DMS53 treated with DMSO at 0.1 percent for 48 hours (cell line): ENCODE measurements around the gene GLB1L2.
"Not testable (repeated sequence)": the region's sequence is repeated elsewhere in the genome, so short reads cannot be mapped to it uniquely, and the experiment has no call there.

Source experiments
- DNase-seq: peaks from one replicate; lab custom pipeline; 2025; ENCODE audit not compliant: unreplicated experiment; lab: John Stamatoyannopoulos, UW

The GLB1L2 gene, protein sequence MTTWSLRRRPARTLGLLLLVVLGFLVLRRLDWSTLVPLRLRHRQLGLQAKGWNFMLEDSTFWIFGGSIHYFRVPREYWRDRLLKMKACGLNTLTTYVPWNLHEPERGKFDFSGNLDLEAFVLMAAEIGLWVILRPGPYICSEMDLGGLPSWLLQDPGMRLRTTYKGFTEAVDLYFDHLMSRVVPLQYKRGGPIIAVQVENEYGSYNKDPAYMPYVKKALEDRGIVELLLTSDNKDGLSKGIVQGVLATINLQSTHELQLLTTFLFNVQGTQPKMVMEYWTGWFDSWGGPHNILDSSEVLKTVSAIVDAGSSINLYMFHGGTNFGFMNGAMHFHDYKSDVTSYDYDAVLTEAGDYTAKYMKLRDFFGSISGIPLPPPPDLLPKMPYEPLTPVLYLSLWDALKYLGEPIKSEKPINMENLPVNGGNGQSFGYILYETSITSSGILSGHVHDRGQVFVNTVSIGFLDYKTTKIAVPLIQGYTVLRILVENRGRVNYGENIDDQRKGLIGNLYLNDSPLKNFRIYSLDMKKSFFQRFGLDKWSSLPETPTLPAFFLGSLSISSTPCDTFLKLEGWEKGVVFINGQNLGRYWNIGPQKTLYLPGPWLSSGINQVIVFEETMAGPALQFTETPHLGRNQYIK

DNA sequence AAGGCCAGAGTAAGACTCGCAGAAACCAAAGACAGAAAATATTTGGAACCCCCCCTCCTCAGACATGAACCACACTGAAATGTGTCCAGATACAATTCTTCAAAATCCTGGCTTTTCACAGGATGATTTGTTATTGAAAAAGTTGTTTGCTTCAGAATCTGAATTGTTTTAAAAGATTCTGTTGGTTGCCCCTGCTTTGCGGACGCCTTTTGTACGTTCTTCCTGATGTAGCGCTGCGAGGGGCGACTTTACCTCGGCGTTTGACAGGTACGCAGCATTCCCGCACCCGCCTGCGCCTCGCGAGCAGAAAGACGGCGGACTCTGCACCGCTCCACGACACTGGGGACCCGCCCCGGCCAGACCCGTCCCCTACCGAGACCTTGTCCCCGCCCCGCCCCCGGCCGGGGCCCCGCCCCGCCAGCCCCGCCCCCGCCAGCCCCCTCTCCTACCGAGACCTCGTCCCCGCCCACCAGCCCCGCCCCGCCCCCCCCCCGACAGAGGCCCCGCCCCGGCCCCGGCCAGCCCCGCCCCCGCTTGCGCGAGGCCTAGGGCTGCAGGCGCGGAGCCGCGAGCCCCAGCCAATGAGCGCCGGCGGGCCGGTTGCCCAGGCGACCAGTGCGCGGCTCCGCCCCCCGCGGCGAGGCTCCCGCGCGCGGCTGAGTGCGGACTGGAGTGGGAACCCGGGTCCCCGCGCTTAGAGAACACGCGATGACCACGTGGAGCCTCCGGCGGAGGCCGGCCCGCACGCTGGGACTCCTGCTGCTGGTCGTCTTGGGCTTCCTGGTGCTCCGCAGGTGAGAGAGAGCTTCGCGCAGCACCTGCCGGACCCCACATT, at the start of gene GLB1L2:
TSS of gene GLB1L2 (plus strand) at position 635 of the 835 bp plus-strand sequence. CDS start at position 709, 74 bp downstream.
- peak; percentile 56 for DNase-seq

DNA sequence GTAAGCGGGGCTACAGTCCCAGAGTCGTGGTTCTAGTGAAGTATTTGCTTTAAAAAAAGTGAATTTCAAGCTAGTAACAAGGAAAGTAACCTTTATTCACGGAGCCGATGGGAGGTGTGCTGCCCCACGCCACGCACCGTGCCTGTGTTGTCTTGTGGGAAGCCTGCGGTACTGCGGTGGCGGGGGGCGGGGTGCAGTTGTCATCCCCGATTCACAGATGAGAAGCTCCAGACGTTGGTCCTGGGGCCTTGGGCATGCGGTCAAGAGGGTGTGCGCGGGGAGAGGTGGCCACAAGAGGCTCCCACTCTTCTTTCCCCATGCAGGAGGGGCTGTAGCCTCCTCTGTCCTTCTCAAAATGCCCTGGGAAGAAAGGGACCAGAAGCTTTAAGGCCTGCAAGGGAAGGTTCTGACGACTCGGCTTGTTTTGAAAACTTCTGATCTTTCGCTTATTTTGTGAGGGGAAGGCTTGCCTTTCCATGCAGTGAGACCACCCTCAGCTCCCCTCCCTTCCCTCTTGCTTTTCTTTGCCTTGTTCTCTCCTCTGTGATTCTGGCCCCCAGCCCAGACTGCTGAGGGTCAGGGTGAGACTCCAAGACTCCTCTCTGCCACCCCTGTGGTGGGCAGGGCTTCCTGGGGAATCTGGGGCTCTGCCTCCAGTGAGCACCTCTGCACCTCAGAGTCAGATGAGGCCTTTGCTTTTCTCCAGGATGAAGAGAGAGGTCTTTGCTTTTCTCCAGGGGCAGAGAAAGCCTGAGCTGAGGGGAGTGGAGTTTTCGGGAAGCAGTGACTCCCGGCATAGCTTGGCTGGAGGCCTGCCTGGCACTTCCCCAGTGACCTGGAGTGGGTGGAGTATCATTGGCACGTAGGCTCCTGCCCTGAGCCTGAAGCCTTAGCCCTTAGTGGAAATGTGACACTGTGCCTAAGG, 49.4 kb upstream of the GLB1L2 start:
- DNase-seq: no peak

DNA sequence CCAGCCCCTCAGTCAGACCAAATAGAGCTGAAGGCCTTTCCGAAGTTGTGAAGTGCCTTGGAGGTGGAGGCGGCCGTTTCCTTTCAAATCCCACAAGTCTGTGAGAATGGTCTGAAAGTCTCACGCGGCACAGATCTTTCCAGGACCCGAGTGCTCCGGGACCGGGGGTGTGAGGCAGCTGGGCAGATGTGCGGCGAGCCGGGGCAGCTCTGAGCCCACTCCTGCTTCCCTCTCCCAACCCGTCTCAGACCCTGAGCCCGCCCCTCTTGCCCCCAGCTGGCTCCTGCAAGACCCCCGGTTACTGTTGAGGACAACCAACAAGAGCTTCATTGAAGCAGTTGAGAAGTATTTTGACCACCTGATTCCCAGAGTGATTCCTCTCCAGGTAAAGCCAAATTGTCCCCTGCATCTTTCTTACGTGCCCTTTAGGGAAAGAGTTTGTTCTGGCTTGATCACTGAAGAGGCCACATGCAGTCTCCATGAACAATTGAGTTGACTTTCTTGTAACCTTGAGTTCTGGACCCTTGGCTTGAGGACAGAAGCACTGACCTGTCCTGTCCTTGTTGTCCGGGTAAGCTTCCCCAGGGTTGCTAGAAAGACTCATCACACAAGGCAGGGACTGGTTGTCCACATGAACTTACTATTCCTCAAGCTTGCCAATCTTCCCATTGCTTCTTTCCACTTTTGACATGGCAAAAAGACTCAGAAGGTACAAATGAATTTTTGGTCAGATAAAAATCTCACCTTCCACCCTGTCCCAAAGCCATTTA, 48.1 kb upstream of the GLB1L2 start:
- DNase-seq: no peak

DNA sequence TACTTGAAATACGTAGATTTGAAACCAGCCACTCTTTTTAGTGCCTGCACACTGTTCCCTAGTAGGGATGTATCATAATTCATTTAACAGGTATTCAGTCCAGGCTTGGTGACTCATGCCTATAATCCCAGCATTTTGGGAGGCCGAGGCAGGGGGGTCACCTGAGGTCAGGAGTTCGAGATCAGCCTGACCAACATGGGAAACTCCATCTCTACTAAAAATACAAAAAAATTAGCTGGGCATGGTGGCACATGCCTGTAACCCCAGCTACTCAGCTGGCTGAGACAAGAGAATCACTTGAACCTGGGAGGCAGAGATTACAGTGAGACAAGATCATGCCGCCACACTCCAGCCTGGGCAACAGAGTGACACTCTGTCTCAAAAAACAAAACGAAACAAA, 47.4 kb upstream of the GLB1L2 start:
- not testable (repeated sequence) for DNase-seq

DNA sequence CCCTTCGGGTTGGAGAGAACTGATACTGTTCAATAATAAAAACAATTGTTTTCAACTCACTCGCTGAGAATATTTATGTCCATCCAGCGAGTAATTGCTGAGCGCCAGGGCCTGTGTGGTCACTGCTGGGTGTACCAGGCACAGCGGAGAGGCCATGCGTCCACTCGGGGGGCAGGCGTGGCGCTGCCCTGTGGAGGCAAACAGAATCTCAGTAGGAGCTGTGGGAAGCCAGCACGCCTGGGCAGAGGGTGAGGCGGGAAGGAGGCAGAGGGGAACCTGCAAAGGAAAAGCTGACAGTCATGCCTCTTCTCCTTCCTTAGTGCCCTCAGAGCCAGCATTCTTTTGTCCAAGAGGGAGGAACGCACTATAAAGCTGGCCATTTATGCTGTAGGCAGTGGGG, 44.2 kb upstream of the GLB1L2 start:
- no peak for DNase-seq

DNA sequence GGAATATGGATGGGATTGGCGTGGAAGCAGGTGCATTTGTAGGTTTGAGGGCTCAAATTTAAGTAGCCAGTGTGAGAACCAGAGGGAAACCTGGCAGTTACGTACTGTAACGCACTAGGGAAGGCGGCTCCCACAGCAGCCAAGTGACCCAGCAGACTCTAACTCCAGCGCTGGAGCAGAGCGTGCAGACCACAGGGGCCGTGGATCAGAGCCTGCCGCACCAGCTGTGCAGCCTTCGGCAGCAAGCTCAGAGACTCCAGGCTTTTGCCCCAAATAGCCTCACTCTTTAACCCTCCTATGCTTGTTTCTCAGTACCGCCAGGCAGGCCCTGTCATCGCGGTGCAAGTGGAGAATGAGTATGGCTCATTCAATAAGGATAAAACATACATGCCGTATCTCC, 43.3 kb upstream of the GLB1L2 start:
- no peak for DNase-seq

DNA sequence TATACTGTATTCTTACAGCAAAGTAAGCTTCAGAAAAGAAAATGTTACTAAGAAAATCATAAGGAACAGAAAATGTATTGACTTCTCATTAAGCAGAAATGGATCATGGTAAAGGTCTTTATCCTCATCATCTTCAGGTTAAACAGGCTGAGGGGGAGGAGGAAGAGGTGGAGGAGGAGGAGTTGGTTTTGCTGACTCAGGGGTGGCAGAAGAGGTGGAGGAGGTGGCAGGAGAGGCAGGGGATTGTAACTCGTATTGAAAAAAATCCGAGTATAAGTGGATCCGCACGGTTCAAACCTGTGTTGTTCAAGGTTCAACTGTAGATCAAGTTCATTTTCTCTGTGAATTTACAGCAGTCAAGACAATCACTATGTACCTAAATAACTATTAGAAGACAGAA, 42.6 kb upstream of the GLB1L2 start:
- no peak for DNase-seq

DNA sequence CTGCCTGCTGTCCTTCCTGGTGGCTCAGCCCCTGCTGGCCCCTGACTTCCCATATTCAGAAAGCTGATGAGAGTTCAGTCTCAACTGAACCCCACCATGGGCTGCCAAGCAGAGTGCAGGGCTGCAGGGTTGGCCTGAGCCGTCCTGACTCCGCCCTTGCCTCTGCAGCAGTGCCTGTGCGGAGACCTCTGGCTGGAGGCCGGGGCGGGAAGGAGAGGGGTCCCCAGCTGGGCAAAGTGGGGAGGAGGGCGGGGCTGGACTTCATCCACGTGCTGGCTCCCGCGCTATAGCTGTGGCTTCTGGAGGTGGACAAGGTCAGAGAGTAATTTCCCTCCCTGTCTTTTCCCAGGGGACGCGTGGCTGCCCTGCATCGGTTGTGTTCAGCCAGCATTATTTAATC, 42.0 kb upstream of the GLB1L2 start:
- no peak for DNase-seq

DNA sequence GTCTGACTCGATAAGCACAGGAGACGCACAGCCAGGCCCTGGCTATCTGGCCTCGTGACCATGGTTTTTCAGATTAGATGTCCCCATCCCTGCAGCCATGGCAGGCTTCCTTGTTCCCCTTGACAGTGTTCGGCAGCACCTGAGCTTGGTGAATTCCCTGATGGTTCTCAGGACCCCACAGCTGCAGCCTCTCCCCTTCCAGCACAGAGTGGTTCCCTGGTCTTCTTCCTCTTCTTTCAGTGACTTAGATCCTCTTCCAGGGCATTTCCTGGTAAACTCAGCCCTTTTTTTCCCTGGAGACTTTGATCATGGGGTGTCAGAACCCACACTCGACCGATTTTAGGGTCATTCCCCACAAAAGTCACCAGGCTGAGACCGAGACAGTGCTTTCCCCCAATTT, 41.1 kb upstream of the GLB1L2 start:
- DNase-seq: no peak

DNA sequence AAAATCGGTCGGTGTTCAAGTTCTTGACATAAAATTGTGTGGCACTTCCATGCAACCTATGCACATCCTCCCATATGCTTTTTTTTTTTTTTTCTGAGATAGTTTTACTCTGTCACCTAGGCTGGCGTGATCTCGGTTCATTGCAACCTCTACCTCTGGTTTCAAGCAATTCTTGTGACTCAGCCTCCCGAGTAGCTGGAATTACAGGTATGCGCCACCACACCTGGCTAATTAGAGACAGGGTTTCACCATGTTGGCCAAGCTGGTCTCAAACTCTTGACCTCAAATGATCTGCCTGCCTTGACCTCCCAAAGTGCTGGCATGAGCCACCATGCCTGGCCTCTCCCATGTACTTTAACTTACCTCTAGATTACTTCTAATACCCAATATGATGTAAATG, 40.6 kb upstream of the GLB1L2 start:
- DNase-seq: no peak

DNA sequence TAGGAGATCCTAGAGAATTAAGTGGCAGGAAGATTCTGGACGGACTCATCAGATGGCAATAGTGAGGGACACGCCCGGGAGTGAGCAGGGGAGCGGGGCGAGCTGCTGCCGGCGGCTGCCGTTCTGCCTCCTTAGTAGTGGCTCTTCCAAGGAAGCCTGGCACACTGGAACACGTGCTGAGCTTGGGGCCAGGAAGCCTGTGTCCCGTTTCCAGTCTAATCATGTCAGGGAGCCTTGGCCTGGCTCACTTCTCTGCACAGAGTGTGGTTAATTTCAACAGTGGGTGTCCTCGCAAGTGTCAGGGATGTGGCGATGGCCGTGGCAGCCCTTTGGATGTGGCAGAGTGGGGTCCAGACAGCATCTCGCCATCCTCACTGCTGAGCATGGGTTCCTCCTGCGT, 39.1 kb upstream of the GLB1L2 start:
- DNase-seq: no peak

DNA sequence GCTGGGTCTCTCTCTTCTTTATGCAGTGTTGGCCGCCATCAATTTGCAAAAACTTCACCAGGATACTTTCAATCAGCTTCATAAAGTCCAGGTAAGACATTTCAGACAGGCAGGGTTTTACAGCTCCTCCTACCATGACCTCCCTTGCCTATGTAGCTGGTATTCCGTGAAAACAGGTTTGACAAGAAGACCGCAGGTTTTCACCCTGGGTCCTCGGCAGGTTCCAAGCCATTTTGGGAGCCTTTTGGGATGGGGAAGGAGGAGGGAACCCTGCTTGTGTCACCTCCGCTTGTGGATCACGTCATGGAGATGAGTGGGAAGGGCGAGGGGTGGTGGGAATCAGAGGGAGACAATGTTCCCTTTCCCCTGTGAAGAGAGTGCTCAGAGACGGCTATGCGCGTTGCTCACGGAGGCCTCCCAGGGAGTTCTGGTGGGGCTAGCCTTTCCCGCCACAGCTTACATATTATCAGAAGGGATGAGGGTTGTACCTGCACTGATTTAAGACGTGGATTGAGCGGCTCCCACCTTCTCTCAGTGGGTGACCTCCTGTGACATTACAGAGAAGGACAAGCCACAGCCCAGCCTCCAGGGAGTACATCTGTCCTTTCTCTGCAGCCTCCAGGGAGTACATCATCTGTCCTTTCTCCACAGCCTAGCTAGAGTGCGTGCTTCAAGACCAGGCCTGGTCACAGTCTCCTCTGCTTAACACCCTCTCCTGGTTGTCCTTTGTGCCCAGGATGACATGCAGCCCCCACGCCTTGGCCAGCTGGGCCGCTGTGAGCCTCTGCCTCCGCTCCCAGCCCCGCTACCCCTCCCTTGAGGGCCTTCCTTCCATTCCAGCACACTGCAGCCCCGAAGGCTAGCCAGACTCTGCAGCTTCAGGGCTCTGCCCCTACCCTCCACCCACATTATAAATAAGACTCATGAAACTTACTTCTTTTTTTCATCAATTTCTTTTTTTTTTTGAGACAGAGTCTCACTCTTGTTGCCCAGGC, 38.4 kb upstream of the GLB1L2 start:
- DNase-seq: no peak

DNA sequence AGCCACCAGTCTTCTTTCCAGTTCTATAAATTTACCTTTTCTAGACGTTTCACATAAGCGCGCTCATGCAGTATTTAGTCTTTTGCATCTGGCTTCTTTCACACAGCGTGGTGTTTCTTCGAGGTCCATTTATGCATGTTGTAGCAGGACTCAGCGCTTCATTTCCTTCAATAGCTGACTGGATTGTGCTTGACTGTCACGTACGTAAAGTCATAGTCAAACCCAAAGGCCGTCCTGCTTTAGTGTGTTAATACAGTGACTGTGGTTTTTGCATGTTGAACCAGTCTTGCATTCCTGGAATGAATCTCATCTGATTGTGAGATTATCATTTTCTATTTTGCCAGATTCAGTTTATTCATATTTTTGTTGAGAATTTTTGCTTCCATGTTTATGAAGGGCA, 37.1 kb upstream of the GLB1L2 start:
- no peak for DNase-seq

DNA sequence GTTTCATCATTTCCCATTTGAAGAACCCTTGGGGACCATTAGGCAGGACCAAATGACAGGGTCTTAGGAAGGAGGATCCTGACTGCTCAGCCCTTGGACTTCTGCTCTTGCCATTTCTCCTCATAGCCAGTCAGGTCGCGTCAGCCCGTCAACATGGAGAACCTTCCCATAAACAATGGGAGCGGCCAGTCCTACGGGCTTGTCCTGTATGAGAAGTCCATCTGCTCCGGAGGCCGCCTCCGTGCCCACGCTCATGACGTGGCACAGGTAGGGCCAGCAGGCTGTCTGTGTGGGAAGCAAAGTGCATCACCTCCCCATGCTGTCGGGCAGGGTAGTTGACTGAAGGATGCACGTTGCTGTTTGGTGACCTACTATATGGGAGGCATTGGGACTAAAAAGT, 19.6 kb upstream of the GLB1L2 start:
- no peak for DNase-seq

DNA sequence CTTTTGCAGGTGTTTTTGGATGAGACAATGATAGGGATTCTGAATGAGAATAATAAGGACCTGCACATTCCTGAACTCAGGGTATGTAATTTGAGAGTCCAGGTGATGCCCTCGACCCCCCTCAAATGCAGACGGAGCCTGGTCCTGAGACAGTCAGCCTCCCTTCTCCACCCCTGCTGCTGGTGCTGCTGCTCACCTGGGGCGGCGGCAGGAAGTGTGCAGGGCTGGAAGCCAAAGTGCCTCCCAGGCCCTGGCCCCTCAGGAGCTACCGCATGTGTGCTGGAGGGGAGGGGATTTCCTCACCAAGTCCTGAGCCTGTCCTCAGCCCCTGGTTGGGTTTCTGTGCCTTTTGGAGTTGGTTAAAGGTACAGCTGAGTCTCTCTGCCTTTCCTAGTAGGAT, 19.0 kb upstream of the GLB1L2 start:
- DNase-seq: no peak

DNA sequence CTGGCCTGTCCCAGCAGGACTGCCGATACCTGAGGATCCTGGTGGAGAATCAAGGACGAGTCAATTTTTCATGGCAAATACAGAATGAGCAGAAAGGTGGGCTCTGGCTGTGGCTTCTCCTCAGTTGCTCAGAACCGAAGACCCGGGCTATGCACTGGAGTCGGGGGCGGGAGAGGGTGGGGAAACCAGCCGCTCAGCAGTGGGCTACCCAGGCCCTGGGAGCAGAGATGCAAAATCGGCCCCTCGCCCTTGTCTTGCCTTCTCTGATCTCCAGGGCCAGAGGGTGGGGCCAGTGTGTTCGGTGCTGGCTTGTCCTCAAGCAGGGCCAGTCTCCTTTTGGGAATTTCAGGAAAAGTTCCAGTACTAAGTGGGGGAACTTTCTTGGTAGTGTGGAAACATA, 18.4 kb upstream of the GLB1L2 start:
- DNase-seq: no peak

DNA sequence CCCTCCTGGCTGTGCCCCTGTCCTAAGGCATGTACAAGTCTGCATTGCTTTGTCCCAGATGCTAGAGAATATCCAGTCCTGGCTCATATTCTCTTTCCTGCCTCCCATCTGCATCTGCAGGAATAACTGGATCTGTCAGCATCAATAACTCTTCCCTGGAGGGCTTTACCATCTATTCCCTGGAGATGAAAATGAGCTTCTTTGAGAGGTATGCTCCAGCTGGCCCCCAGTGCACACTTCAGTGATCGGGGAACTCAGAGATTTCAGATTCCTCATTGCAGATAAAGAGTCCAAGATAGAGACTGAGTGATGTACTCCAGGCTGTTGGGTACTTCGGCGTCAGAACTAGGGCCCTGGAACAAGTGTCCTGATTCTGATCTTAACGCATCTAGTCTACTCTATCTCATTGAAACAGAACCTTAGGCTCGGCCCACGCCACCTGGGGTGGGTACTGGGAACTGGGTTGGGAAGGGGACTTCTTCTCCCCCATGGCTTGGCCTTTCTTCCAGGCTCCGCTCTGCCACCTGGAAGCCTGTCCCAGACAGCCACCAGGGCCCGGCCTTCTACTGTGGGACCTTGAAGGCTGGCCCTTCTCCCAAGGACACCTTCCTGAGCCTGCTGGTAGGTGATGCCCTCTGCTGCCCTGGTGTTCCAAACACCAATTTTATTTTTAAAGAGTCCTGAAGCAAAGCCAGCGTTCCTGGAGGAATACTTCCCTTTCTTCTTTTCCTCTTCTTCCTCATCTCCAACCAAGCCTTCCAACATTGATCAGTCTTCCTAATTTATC, 17.8 kb upstream of the GLB1L2 start:
- DNase-seq: no peak

DNA sequence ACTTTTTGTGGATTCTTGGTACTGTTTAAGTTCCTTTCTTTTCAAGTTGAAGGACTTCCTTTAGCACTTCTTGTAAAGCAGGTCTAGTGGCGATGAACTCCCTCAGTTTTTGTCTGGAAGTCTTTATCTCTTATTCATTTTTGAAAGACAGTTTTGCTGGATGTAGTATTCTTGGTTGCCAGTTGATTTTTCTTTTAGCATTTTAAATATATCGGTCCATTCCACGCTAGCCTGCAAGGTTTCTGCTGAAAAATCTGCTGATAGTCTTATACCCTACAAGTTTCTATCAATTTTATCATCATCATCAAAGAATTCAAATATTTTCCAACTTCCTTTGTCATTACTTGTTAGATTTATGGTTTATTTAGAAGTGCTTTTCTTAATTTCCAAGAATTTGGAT, 14.7 kb upstream of the GLB1L2 start:
- no peak for DNase-seq
